IPS-11a (cell line): ENCODE measurements around the gene LRRC8C.
"Not testable (repeated sequence)": the region's sequence is repeated elsewhere in the genome, so short reads cannot be mapped to it uniquely, and the experiment has no call there.

Experiments used
- H3K4me3 ChIP-seq: one replicate; pipeline ENCODE4 v1.5.1; 2013; ENCODE audit warnings: low read depth, low read length, control low read depth

Gene LRRC8C

DNA sequence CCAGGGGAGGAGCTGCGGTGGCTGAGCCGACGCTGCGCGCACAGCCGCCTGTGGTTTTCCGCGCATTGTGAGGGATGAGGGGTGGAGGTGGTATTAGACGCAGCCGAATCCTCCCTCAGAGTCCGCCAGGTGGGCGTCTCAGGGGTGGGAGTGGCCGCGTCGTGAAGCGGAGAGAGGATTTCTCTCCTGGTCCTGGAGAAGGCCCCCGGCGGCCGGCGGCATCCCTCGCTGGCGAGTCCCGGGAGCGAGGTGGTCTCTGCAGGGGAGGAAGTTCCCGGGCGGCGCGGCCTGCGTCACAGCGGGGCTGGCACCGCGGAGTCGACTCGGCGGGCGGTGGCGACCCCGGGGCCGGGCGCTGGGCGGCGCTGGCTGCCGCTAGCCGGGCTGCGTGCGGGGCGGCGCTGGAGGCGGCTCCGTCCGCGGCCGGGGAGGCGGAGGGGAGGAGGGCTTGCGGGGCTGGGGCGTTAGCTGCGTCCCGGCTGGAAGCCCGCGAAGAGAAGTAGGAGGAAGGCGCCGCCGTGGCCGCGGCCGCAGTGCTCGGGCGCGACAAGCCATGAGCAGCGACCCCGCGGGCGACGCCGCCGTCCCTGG lies at the start of gene LRRC8C:
TSS of gene LRRC8C (plus strand) at position 464 of the 591 bp plus-strand sequence. CDS start 53,354 bp downstream, outside the sequence.
- peak within 1 kb of the TSS; percentile 83 for H3K4me3 ChIP-seq

DNA sequence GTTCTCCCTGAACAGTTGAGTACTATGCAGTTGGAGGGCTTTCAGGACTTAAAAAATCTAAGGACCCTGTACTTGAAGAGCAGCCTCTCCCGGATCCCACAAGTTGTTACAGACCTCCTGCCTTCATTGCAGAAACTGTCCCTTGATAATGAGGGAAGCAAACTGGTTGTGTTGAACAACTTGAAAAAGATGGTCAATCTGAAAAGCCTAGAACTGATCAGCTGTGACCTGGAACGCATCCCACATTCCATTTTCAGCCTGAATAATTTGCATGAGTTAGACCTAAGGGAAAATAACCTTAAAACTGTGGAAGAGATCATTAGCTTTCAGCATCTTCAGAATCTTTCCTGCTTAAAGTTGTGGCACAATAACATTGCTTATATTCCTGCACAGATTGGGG lies 48.7 kb upstream of the LRRC8C start:
- H3K4me3 ChIP-seq = no peak overlapping the region

DNA sequence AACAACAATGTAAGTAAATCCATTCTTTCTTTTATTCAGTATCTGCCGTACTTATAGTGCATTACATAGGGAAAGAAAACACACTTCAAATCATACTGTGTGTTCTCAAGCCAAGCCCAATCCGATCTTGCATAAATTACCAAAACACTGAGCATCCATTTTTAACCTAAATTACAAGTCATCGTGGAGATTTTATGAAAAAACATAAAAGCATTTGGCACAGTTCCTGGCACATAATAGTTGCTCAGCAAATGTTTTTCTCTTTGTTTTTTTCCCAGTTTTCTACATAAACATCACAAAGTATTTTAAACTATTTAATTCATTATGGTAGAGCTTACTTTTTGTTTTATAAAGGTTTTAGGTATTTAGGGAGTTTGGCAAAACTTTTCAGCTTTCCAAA lies 48.1 kb upstream of the LRRC8C start:
- H3K4me3 ChIP-seq = no peak overlapping the region

DNA sequence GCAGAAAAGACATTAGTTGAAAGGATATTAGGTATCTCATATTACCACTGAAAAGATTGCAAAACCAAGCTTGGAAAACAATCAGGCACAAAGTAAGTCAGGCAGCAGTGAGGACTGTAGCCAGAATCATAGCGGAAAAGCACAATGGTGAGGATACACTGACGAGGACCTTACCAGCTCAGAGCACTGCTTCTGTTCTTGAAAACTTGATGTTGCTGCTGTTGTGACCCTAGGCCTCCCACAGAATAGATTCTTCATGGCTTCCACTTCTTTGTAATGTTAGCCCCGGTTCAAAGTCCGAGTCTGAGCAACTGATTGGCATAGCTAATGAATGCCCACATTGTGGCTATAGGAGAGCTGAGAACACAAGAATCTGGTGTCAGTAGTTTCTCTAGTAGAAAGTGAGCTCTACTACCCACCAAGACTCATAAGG lies 45.2 kb upstream of the LRRC8C start:
- H3K4me3 ChIP-seq = no peak overlapping the region

DNA sequence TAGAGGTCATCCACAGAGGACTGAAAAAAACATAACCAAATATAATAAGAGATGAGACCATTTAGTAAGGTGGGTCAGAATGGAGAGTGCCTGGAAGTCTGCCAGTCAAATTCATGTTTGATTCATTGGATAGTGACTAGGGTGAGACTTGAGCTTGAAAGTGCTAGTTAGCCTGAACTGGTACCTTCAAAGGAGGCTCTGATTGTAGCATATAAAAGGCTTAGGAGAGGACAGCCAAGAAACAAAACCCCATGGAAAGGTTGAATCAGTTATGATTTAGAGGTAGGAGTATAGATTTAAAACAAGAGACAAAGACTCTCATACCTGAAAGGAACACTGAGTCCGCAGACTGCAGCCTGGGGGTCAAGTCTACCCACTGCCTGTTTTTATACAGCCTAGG lies 44.4 kb upstream of the LRRC8C start:
- no peak overlapping the region for H3K4me3 ChIP-seq

DNA sequence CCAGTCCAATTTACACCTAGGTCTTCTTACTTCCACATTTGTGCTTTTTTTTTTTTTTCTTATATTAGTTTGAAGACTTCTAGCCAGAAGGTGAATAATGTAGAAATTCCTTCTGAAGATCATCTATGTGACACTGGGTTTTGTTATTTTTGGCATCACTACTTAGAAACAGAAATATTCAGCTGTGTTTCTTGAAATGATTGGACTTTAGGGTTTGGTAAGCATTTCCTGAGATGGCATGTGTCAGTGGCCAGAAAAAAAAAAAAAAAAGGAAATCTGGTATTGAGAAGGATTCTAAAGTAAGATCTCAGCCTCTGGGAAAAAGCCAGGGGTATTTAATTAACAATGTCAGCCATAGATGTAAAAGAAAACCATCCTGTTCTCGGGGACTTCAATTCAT lies 43.4 kb upstream of the LRRC8C start:
- no peak overlapping the region for H3K4me3 ChIP-seq

DNA sequence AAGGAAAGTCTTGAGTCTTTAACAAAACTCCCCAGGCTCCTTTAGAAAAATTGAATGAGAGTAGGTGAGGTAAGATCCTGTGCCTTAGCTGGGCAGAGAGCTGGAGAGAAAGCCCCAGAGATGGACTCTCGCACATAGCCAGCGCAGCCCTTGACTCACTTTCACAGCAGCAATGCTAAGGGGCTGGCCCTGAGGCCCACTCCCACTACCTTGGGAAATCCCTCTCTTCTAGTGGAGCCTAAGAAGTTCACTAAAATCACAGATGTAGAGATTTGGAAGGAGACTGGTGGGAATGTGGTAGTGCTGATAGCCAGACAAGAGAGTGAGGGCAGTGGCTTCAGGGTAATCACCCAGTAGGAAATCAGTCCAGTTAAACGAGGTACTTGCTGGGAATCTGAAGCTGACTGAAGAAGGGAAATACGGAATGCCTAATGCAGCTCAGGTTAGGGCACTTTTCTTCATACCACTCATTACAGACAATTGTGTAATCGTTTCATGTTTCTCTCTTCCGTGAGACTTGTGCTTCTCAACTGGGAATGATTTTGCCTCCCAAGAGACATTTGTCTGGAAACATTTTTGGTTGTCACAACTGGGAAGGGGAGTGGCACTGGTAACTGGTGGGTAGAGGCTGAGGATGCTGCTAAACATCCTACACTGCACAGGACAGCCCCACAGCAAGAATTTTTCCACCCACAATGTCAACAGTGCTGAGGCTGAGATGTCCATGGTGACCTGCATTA lies 42.4 kb upstream of the LRRC8C start:
- no peak overlapping the region for H3K4me3 ChIP-seq

DNA sequence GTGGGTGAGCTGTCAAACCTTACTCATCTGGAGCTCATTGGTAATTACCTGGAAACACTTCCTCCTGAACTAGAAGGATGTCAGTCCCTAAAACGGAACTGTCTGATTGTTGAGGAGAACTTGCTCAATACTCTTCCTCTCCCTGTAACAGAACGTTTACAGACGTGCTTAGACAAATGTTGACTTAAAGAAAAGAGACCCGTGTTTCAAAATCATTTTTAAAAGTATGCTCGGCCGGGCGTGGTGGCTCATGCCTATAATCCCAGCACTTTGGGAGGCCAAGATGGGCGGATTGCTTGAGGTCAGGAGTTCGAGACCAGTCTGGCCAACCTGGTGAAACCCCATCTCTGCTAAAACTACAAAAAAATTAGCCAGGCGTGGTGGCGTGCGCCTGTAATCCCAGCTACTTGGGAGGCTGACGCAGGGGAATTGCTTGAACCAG lies 40.0 kb upstream of the LRRC8C start:
- not testable (repeated sequence) for H3K4me3 ChIP-seq

DNA sequence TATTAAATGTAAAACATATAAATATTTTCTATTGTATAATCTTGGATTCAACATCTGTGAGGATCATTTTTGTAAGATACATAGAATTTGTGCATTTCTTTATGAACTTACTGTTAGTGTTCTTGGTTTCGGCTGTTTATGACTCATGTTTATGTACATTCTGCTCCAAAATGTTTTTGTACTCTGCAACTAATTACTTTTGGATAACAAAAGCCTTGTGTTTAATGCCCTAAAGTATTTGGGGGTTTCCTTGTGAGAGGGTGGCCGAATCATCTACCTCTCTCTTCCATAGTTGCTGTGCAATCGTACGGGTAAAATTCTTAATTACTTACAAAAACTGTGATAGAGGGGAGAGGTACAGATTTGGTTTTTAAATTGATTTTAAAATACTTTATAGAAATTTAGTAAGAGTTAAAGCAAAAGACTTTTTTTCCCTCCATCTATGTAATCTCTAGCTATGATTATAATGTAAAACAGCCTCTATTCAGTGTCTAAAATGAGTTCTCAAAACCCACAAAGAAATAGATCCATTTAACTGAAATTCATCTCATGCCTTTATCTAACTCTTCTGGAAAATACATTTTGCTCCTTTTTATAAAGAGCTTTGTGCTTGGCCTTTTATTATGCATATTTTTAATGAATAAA lies 38.7 kb upstream of the LRRC8C start:
- no peak overlapping the region for H3K4me3 ChIP-seq

DNA sequence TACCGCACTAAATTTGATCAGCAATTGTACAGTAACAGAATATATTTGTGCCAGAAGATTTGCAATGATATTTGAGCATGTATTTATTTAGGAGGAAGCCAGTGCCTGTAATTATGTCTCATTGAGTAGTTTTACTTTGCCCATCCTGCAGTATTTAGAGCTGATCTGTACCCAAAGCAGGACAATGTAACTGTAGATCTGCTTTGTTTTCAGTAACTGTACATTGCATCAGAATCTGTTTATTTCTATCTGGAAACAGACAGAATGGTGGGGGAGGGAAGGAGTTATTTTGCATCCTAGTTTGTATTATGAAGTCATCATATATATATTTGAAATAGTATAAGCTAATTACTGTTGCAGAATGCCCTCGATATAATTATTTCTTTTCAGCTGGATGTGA lies 36.2 kb upstream of the LRRC8C start:
- no peak overlapping the region for H3K4me3 ChIP-seq

DNA sequence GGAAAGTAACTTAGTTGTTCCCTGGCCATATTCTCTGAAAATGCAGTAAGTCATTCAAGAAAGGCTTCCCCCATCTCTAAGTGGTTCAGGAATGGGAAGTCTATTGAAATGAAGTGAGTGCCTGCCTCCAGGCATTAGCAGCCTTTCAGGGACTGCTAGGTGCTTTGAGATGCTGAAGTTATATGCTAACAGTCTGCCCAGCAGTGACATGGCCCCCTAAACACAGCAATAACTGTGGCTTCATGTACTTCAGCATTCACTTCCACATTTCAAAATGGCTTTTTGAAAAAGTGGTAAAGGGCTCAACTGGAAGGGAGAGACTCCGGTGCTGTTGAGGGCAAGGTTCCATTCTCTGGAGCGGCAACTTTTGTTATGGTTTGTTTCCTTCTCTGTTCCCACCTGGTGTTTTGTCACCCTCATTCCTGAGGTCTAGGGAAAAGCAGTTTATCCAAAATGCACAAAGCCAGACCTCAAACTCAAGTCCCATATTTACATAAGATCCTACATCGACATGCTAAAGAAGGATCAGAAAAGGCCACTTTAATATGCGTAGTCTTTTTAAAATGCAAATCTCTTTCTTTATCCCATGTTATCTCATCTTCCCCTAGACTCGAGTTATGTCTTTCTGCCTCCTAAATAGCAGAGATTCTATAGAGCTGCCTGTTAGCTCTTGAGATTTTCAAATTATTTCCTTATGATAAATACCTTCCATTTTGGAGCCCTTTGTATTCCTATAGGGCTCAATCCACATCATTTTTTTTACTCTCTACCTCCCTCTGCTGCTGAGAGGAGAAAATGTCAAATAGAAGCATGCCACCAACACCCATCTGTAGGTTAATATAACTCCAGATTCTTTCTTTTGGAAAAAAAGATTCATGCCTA lies 34.2 kb upstream of the LRRC8C start:
- no peak overlapping the region for H3K4me3 ChIP-seq

DNA sequence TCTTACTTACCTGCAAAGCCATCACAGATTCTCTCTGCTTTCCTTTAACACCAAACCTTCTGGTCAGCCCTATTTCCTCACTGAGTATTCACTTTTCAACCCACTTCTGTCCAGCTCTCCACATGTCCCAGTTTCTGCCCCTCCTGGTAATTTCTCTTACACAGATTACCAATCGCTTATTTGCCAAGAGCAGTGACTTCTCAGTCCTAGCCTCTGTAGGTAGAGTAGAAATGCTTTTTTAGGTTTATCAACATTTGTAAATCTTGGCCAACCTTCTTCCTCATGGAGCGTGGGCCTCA lies 33.6 kb upstream of the LRRC8C start:
- H3K4me3 ChIP-seq = no peak overlapping the region

DNA sequence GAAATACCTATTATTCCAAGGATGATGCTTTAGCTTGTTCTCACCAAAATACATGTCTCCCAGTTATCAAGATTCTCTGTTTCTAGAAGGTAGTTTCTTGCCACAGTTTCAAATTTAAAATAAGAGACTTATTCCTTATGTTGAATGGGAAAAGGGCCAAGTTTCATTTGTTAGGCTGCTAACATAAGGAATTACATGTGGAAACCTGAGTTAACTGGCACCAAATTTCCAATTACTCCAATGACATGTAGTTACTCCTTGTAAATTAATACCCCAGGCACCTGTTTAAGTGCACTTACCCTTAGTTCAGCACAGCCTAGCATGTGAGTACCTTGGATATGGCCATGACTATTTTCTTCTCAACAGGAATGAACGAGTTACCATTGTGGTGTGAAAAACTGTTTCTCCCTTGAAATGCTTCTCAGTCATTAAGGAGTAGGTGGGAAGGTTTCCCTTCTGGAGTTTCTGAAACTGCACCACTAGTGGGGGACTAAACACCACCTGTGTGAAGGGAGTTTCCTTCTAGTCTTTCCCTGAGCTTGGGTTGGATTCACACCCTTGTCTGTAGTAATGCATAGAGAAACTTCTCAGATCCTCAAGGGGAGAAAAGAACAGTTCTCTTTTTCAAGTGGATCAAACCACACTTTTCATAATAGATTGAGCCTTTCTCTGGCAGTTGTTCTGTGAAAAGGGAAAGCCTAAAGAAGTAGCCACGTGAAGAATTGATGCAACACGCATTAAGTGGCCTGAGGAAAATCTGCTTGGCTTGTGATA lies 32.3 kb upstream of the LRRC8C start:
- no peak overlapping the region for H3K4me3 ChIP-seq

DNA sequence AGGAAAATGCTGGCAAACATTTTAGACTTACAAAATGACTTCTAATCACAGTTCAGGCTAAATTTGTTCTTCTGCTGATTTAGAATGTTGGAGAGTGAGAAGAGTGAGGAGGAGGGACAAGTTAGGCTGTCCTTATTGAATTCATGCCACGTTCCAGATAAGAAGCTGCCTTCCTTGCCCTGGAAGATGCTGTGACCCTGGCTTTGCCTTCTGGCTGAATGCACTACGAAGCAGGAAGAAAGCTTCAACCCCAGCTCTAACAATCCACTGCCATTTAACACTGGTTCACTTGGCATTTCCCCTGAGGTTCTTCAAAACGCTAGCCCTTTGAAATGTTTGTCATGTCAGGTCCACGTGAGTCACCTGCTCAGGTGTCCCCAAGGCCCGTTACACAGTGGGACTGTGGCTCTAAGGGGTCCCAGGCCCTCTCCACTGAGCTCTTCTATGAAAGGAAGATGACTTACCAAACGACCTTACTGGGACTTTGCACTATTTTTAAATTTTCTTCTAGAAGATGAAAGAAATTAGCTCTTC lies 30.0 kb upstream of the LRRC8C start:
- H3K4me3 ChIP-seq = no peak overlapping the region

DNA sequence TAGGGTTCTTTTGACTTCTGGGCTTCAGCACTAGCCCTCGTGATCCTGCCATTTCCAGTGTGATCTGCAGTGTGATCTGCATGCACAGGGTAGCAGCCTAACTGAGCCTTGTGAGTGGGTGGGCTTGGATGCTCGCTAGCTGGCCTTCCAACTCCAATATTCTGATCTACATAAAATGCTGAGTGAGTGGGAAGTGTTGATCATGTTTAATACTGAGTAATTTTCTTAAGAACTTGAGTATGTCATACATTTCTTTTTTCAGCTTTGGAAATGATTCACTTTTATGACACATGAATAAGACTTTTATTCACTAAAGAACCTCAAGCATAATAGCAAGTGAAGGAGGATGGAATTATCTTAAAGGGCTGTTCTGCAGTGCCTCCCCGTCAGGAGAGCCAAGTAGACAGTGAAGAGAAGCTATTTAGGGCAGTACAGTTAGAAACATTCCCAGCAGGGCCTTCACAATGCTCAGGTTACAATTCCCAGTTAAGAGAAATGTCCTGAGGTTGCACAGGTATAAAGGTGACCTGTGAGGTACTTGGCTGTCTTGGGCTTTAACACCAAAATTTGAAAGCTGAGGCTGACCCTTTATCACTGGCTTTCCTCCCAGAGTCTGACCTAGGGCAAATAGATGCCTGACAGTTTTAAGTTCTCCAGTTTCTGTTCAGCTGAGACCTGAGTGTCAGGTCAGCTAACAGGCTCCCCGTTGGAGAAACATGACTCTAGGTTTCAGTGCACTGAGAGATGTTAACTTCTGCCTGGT lies 29.1 kb upstream of the LRRC8C start:
- no peak overlapping the region for H3K4me3 ChIP-seq

DNA sequence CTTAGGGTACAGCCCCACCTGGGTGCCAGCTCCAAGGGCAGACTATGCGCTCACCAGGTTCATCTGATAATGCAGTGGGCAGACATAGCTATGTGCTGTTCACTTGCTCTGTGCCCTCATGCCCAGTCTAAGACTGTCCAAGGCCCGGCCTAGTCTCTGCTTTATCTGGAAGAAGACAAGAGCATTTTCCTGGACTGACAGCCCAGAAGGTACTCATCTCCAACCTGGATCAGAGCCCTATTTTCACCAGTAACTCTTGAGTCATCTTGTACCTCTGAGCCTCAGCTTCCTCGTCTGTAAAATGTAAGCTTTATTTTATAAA lies 28.5 kb upstream of the LRRC8C start:
- H3K4me3 ChIP-seq = no peak overlapping the region

DNA sequence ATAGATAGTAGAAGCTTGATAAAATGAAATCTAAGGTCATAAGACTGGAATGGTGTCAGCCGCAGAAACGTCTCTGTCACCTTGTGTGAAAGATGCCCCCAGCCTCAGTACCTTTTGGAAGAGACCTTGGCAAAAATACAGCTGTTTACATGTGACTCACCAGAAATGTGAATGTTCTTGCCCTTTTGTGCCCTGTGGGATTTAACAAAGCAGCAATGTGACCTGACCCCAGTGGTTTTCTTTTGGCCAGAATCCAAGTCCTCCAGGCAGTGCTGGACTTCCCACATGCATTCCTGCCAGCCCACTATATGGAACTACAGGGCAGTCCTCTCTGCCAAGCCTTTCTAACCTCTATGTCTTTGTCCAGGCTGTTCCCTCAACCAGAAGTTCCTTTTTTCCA lies 27.2 kb upstream of the LRRC8C start:
- no peak overlapping the region for H3K4me3 ChIP-seq

DNA sequence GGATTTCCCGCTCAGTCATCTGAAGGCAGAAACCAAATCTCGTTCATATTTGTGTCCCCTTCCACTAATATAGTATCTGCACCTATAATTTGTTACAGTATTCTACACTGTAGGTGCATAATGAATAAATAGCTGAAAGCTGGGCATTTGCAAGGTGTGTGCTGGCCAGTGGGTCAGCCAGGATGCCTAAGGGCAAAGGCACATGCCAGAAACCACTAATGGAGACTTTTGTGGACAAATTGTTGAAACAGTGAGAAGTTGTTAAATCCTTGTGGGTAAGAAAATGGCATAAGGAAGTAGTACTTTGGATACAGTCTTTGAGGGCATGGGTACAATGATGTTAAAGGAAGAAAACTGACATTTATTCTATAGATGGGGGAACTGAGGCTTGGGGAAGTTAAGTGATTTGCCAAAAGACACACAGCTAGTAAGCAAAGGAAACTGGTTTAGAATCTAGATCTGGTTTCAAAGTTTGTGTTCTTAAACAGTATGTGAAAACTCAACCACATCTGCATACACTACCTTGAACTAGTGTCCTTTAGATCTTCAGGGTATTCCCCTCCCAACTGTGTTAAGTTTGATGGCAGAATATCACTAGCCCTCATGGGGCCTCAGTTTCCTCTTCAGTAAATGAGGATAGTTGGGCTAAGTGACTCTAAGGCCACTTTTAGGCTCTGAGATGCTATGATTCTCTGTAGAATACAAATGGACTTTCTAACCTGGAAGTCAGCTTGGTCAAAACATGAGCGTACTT lies 26.5 kb upstream of the LRRC8C start:
- no peak overlapping the region for H3K4me3 ChIP-seq

DNA sequence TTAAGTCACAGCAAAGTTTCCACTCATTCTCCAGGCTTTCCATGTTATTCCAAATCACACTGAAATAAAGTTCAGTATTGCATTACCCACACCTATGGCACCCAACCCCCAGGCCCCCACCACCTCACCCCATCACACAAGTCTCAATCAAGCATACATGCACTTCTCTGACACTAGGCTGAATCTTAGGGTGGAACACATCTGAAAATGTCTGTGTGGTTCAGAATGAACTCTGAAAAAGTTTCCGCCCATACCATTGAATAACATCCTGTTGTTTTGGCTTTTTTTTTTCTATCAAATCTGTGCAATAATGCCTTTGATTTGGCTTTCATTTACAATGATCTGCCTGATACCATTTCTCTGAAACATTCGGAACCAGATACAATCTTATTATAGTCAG lies 25.8 kb upstream of the LRRC8C start:
- H3K4me3 ChIP-seq = no peak overlapping the region
